Measurements from ENCODE around the gene CNTNAP1.
A peak's percentile ranks its signal among the peaks of the same experiment; 100 is the strongest.

The CNTNAP1 gene

GRCh38 chr17:42685831-42686230 is 3.5 kb downstream of the CNTNAP1 start:
- no peak for DNase-seq (ENCODE audit: low spot score)

GRCh38 chr17:42686520-42687128 is 4.3 kb downstream of the CNTNAP1 start:
- no peak for DNase-seq (ENCODE audit: low spot score)

- DNase-seq (ENCODE audit: low spot score) = no peak
Measured at GRCh38 chr17:42687707-42688320, 5.5 kb downstream of the CNTNAP1 start.

GRCh38 chr17:42690596-42690995 is 8.3 kb downstream of the CNTNAP1 start:
- no peak for DNase-seq (ENCODE audit: low spot score)

GRCh38 chr17:42691021-42691545 is 8.8 kb downstream of the CNTNAP1 start:
- no peak for DNase-seq (ENCODE audit: low spot score)

GRCh38 chr17:42692489-42692888 is 10.2 kb downstream of the CNTNAP1 start:
- no peak for DNase-seq (ENCODE audit: low spot score)

GRCh38 chr17:42694524-42694923 is 12.2 kb downstream of the CNTNAP1 start:
- no peak for DNase-seq (ENCODE audit: low spot score)

GRCh38 chr17:42695500-42695899 is 13.2 kb downstream of the CNTNAP1 start:
- no peak for DNase-seq (ENCODE audit: low spot score)

GRCh38 chr17:42697108-42697811 is 14.9 kb downstream of the CNTNAP1 start:
- DNase-seq (ENCODE audit: low spot score) = no peak

- peak; percentile 92 for DNase-seq (ENCODE audit: low spot score)
Measured at GRCh38 chr17:42698736-42699414, 16.5 kb downstream of the CNTNAP1 start.

GRCh38 chr17:42699415-42699740 is 17.0 kb downstream of the CNTNAP1 start:
- DNase-seq (ENCODE audit: low spot score) = no peak

GRCh38 chr17:42700586-42701289 is 18.4 kb downstream of the CNTNAP1 start:
- DNase-seq (ENCODE audit: low spot score) = no peak

- no peak for DNase-seq (ENCODE audit: low spot score)
Measured at GRCh38 chr17:42702446-42702845, 20.1 kb downstream of the CNTNAP1 start.

- no peak for DNase-seq (ENCODE audit: low spot score)
Measured at GRCh38 chr17:42704490-42704836, 22.1 kb downstream of the CNTNAP1 start.

- DNase-seq (ENCODE audit: low spot score) = no peak
Measured at GRCh38 chr17:42704837-42705494, 22.6 kb downstream of the CNTNAP1 start.

- no peak for DNase-seq (ENCODE audit: low spot score)
Measured at GRCh38 chr17:42706732-42707131, 24.4 kb downstream of the CNTNAP1 start.

GRCh38 chr17:42708588-42708987 is 26.3 kb downstream of the CNTNAP1 start:
- no peak for DNase-seq (ENCODE audit: low spot score)

- DNase-seq (ENCODE audit: low spot score) = no peak
Measured at GRCh38 chr17:42709561-42709960, 27.2 kb downstream of the CNTNAP1 start.

- peak; percentile 74 for DNase-seq (ENCODE audit: low spot score)
Measured at GRCh38 chr17:42720996-42721583, 38.8 kb downstream of the CNTNAP1 start.

- no peak for DNase-seq (ENCODE audit: low spot score)
Measured at GRCh38 chr17:42723636-42724035, 41.3 kb downstream of the CNTNAP1 start.

- DNase-seq (ENCODE audit: low spot score) = no peak
Measured at GRCh38 chr17:42725143-42725542, 42.8 kb downstream of the CNTNAP1 start.
